GM19099 (cell line): ENCODE measurements around the gene NT5C1A.

Source experiments
- POLR2A ChIP-seq: IDR thresholded peaks from 3 replicates; pipeline ENCODE4 v1.6.1; 2011; ENCODE audit warnings: low read depth; ENCODE audit not compliant: insufficient read length; ENCODE audit errors: extremely low read depth

The NT5C1A gene

GRCh38 chr1:39639305-39640130 is 32.4 kb downstream of the NT5C1A start, which contains the start of gene HEYL:
HEYL (minus strand) TSS chr1:39639643; CDS start chr1:39639625, 18 bp downstream.
- no peak for TF ChIP-seq POLR2A

- no peak for TF ChIP-seq POLR2A
Measured at GRCh38 chr1:39638965-39639304, 33.0 kb downstream of the NT5C1A start.

- no peak for TF ChIP-seq POLR2A
Measured at GRCh38 chr1:39637361-39637760, 34.5 kb downstream of the NT5C1A start.

GRCh38 chr1:39635871-39636210 is 36.1 kb downstream of the NT5C1A start:
- no peak for TF ChIP-seq POLR2A

- no peak for TF ChIP-seq POLR2A
Measured at GRCh38 chr1:39635205-39635870, 36.6 kb downstream of the NT5C1A start.

- TF ChIP-seq POLR2A, result no peak
Measured at GRCh38 chr1:39633422-39633821, 38.5 kb downstream of the NT5C1A start.

- no peak for TF ChIP-seq POLR2A
Measured at GRCh38 chr1:39632682-39633417, 39.1 kb downstream of the NT5C1A start.

GRCh38 chr1:39632323-39632681 is 39.6 kb downstream of the NT5C1A start:
- TF ChIP-seq POLR2A, result no peak

GRCh38 chr1:39631361-39632322 is 40.3 kb downstream of the NT5C1A start:
- TF ChIP-seq POLR2A, result no peak

- TF ChIP-seq POLR2A, result no peak
Measured at GRCh38 chr1:39628807-39629350, 43.0 kb downstream of the NT5C1A start.

- TF ChIP-seq POLR2A, result no peak
Measured at GRCh38 chr1:39626646-39627045, 45.3 kb downstream of the NT5C1A start.

GRCh38 chr1:39625462-39626273 is 46.2 kb downstream of the NT5C1A start:
- TF ChIP-seq POLR2A, result no peak

- TF ChIP-seq POLR2A, result no peak
Measured at GRCh38 chr1:39625009-39625408, 46.9 kb downstream of the NT5C1A start.

GRCh38 chr1:39623053-39623452 is 48.9 kb downstream of the NT5C1A start:
- TF ChIP-seq POLR2A, result no peak
